SK-N-DZ (cell line): ENCODE measurements around the gene DHX16.

Experiments
- DNase-seq: peaks from one replicate; pipeline ENCODE4 v3.0.0-alpha.2; 2015; ENCODE audit warnings: low spot score

Gene DHX16

GRCh38 chr6:30610065-30610464, 62.7 kb downstream of the DHX16 start:
- DNase-seq: no peak

- DNase-seq: no peak
These were observed 68.8 kb downstream of the DHX16 start for GRCh38 chr6:30603961-30604360.
